COR-L47 (cell line): ENCODE measurements around the gene SBF2.
A peak's percentile ranks its signal among the peaks of the same experiment; 100 is the strongest.
"Not testable (repeated sequence)": the region's sequence is repeated elsewhere in the genome, so short reads cannot be mapped to it uniquely, and the experiment has no call there.

Experiments
- DNase-seq: peaks from one replicate; lab custom pipeline; 2025; lab: John Stamatoyannopoulos, UW

SBF2 gene

DNA sequence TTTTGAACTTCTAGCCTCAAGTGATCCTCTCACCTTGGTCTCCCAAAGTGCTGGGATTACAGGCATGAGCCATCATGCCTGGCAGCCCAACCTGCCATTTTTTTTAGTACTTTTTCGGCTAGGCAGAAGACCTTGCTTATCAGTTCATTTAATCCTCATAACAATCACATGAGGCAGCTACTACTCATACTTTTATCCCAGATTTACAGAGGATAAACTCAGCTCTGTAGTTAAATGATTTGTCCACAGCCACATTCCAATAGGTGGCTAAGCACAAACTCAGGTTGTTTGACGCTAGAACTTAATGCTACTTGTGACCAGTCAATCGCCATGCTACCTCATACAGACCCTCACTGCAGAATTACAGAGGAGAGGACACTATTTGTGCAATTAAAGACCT lies 28.1 kb downstream of the SBF2 start:
- no peak for DNase-seq

GRCh38 chr11:10264716-10265115 lies 29.3 kb downstream of the SBF2 start:
- not testable (repeated sequence) for DNase-seq

DNA sequence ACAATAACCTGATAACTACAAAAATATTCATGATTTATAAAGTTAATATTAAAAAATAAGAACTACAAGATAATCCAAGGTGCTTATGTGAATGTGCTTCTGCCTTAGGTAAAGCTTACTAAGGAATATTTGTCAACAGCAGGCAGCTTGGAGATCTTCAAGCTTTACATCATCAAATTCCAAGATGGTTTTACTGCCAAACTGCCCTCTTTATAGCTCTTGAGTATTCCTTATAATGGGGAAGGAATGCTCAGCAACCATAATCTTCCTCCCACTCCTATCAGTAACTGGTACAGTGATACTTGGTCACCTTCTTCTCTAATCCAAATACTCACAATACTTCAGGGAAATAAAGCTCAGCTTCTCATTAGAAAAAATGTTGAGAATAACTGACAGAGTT lies 30.1 kb downstream of the SBF2 start:
- no peak for DNase-seq

GRCh38 chr11:10261821-10262220 lies 32.2 kb downstream of the SBF2 start:
- no peak for DNase-seq

- no peak for DNase-seq
Observed at GRCh38 chr11:10257478-10257877, 36.5 kb downstream of the SBF2 start.

GRCh38 chr11:10255388-10256125 lies 38.5 kb downstream of the SBF2 start:
- DNase-seq = no peak

DNA sequence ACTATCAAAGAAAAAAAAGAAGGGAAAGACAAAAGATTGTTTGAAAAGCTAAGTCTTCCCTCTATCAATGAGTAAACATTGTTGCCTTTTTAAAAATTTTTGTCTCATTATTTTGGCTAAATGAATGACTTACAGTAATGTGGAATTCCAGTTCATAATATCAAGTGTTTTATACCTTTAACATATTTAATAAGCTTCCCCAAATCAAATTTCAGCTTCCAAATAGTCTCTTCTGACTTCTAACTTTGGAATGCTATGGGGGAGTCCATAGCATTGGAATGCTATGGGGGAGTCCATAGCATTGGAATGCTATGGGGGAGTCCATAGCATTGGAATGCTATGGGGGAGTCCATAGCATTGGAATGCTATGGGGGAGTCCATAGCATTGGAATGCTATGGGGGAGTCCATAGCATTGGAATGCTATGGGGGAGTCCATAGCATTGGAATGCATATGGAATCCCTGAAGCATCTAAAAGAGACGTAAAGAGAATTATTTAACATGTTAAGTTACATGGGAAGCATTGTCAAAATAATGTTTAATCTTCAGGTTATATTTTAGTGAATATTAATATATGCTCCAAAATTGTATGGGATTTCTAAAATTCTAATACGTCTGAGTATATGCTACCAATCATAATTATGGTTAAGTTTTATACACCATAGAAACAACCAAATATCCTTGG lies 44.4 kb downstream of the SBF2 start:
- DNase-seq = not testable (repeated sequence)

- DNase-seq = no peak
Observed at GRCh38 chr11:10247011-10247410, 47.0 kb downstream of the SBF2 start.

DNA sequence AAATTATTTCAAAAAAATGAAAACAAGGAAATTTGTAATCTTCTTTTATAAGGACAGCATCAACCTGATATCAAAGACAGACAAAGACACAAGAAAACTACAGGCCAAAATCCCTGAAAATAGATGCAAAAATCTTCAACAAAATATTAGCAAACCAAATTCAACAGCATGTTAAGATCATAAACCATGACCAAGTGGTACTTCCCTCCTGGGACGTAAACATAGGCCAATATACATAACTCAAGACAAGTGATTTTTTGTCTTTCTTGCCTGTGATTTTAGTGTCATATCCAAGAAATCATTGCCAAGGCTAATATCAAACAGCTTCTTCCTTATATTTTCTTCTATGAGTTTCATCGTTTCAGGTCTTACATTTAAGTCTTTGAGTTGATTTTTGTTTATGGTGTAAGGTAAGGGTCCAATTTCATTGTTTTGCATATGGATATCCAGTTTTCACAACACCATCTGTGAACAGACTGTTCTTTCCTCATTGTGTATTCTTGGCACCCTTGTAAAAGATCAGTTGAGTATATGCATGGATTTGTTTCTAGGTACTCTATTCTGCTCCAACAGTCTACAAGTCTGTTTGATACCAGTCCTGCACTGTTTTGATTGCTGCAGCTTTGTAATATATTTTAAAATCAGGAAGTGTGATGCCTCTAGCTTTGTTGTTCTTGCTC lies 50.0 kb downstream of the SBF2 start:
- no peak for DNase-seq

DNA sequence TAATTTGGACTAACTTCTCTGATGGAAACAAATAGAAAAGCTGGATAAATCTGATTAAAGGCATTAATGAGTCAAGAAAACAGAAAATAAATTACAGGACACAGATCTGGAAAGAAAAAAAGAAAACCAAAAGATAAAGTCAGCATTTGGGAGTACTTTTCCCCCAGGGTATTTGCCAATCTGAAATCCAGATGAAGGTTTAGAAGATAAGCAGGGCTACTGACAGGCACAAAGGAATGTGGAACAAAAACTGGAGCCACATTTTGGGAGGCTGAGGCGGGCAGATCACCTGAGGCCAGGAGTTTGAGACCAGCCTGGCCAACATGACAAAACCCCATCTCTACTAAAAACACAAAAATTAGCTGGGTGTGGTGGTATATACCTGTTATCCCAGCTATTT lies 57.2 kb downstream of the SBF2 start:
- DNase-seq = no peak

- no peak for DNase-seq
Observed at GRCh38 chr11:10233581-10233980, 60.4 kb downstream of the SBF2 start.

DNA sequence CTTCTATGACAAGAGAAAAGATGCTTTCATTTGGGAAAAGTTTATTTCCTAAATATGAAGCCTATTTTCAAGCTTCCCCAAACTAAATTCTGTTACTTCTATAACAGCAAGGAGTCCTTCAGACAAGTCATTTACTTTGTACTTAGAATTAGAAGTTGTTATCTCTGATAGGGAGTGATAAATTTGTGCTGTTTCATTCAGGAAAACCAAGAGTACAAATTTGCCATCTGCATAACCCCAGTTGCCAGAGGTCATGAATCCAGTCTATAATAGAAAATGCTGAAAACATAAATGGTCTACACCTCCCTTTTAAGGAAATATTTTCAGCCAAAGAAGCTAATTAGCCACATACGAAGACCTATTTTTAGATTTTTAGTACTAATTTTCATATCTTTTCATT lies 61.3 kb downstream of the SBF2 start:
- DNase-seq = no peak

GRCh38 chr11:10231803-10232202 lies 62.2 kb downstream of the SBF2 start:
- DNase-seq = not testable (repeated sequence)

GRCh38 chr11:10225553-10225952 lies 68.5 kb downstream of the SBF2 start:
- no peak for DNase-seq

GRCh38 chr11:10222399-10222798 lies 71.6 kb downstream of the SBF2 start:
- no peak for DNase-seq

DNA sequence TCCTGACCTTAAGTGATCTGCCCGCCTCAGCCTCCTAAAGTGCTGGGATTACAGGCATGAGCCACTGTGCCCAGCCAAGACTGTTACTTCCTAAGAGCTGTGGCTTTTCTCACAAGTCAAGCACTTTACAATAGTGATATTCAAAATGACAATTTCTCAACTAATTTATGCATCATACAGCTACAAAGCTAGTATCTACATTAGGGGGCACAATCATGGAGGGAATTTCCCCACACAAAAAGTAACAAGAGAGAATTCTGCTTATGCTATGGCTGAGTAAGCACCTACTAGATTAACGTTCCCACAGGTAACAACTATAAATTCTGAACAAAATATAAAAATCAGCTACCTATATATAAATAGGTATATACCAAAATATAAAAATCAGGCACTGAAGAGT lies 72.7 kb downstream of the SBF2 start:
- no peak for DNase-seq

DNA sequence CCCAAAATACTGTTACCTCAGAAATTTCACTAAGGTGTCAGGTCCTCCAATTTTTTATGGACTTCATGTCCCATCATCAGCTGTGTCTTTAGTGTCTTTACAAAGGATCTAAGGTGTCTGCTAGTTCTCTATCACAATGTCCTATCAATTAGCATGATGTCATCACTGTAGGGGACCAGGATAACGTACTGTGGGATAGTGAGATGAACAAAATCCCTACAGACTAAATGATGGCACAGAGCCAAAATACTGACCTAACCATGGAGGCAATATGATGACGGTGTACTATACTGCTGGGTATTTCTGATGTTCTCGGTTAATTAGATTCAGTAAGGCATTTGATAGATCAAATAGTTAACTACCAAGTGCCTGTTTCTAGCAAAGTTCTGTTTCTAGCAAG lies 82.5 kb downstream of the SBF2 start:
- no peak for DNase-seq

GRCh38 chr11:10209326-10209725 lies 84.7 kb downstream of the SBF2 start:
- DNase-seq = no peak

DNA sequence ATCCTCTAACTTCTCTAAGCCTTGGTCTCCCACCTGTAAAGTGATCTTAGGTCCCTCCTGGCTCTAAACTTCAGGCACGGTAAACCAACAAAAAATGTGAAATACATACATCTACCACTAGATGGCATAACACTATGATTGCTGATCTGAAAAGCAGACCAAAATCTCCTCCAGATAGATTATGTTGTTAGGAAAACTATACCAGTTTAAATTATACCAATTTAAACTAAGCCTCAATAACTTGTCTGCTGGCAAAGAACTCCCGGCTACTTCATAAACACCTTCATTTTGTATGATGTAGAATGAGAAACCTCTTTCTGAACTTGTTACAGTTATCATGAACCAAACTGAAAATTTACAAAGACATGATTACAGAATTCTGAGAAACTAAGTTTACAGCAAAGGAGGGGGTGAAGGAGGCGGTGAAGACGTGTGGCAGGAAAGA lies 85.9 kb downstream of the SBF2 start:
- DNase-seq = peak; percentile 23

DNA sequence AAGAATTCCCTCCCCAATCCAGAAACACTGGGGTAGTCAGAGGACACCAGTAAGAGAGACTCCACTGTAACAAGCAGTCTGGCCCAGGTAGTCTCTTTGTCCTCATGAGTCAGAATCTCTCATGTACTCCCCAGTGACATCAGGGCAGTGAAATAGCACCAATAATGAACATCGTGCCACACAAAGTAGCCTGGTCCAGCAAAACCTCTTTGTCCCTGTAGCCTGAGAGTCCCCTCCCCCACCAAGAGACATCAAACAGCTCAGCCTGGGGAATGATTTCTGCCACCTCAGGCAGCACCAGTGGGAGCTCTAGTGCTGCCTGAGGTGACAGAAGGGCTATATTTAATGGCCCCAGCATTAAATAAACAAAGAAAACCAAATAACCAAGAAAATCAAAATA lies 88.1 kb downstream of the SBF2 start:
- DNase-seq = no peak

DNA sequence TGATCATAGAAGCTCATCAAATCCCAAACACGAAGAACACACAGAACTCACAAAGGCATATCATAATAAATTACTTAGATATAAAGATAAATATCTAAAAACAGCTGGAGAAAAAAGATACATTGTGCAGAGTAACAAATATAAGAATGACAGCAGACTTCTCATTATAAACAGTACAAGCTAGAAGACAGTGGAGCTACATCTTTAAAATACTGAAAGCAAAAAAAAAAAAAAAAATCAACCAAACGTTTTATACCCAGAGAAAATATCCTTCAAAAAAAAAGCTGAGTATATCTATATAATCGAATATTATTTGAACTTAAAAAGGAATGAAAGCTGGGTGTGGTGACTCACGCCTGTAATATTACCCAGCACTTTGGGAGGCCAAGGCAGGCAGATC lies 90.0 kb downstream of the SBF2 start:
- no peak for DNase-seq

DNA sequence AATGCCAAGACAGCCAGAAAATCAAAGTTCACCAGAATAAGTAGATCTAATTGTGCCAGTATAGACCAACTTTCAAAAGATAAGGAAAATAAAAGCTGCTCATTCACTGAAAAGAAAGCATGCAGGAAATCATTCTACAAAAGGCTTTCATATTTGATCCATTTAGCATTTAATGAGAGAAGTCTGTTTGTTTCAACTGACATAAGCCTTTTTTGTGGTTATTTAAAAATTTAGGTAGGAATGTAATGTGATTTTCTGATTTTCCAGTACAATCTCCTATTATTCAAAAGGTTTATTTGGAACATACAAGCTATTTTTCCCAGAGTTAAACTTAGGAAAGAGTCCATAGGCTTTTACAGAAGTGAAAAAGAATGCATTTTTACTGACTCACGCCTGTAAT lies 92.7 kb downstream of the SBF2 start:
- DNase-seq = no peak

DNA sequence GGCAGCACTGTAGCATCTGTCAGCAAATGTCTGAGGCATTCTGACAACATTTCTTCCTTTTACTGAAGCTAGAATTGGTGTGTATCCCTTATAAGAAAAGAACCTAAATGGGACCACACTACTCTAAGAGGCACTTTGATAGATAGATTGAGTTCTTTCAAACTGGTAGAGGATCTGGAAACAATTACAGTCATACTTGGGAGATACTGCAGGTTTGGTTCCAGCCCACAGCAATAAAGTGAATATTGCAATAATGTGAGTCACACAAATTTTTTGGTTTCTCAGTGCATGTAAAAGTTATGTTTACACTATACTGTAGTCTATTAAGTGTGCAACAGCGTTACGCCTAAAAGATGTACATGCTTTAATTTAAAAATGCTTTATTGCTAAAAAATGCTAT lies 96.9 kb downstream of the SBF2 start:
- no peak for DNase-seq
